SK-N-SH (cell line): ENCODE data around the gene ATXN2. TPM values are rescaled to one million over a fixed set of nuclear protein-coding genes. Genes with fewer than 3 reads are reported as not detected.

Experiments
- CTCF ChIA-PET: fragments of 300-600, 350-600 bp; formaldehyde crosslinking; extraction: SDS; loops from one replicate; lab custom pipeline; 2021; lab: Yijun Ruan, JAX
- POLR2A ChIA-PET: fragments of 350-600 bp; sonication (Branson Sonifier 250); formaldehyde crosslinking; extraction: SDS; loops from one replicate; lab custom pipeline; 2020; ENCODE audit warnings: antibody characterized with exemption, inconsistent platforms; lab: Yijun Ruan, JAX
- DNase-seq: peaks from one replicate; pipeline ENCODE4 v3.0.0; 2012
- H2AFZ ChIP-seq: fragments of 200-600 bp; sonication (generic); 2 replicates; pipeline ENCODE4 v1.8.1; 2016; ENCODE audit warnings: antibody characterized with exemption, mild to moderate bottlenecking, low read depth
- H3F3A ChIP-seq: fragments of 200-600 bp; sonication (generic); replicated peaks from 2 replicates; pipeline ENCODE3; 2016; ENCODE audit warnings: antibody characterized with exemption, mild to moderate bottlenecking; ENCODE audit not compliant: insufficient read depth
- H3K27ac ChIP-seq, 2 experiments: fragments of 200-500 bp in 1 of 2; fragments of 200-600 bp in 1 of 2; sonication (Bioruptor generic) in 1 of 2; sonication (generic), shearing (Covaris generic) in 1 of 2; 2 replicates each; pipeline versions ENCODE4 v1.5.1 to v1.6.1; 2014 to 2016; ENCODE audit warnings: low read depth in 2 of 2, inconsistent platforms in 1 of 2, low read length in 1 of 2, mild to moderate bottlenecking in 1 of 2, mixed read lengths in 1 of 2
- H3K27me3 ChIP-seq: fragments of 200-600 bp; sonication (generic), shearing (Covaris generic); 2 replicates; pipeline ENCODE4 v1.6.1; 2016; ENCODE audit warnings: mixed run types; ENCODE audit not compliant: insufficient read depth
- H3K36me3 ChIP-seq, 2 experiments: fragments of 200-500 bp in 1 of 2; fragments of 200-600 bp in 1 of 2; sonication (Bioruptor generic) in 1 of 2; sonication (generic) in 1 of 2; replicated peaks in 1 of 2; 2 replicates each; pipeline versions ENCODE3 to v1.5.1; 2014 to 2016; ENCODE audit warnings: low read length in 1 of 2, mild to moderate bottlenecking in 1 of 2; ENCODE audit not compliant: insufficient read depth in 2 of 2, control insufficient read depth in 1 of 2
- H3K4me1 ChIP-seq, 2 experiments: fragments of 200-500 bp in 1 of 2; fragments of 200-600 bp in 1 of 2; sonication (Bioruptor generic) in 1 of 2; sonication (generic), shearing (Covaris generic) in 1 of 2; 2 replicates each; pipeline versions ENCODE4 v1.5.1 to v1.6.1; 2014 to 2016; ENCODE audit warnings: low read depth in 1 of 2, low read length in 1 of 2, mixed run types in 1 of 2; ENCODE audit not compliant: insufficient read depth in 2 of 2, control insufficient read depth in 1 of 2
- H3K4me2 ChIP-seq: fragments of 200-600 bp; sonication (generic), shearing (Covaris generic); 2 replicates; pipeline ENCODE4 v1.6.1; 2017; ENCODE audit warnings: mixed run types
- H3K4me3 ChIP-seq, 2 experiments: fragments of 200-500 bp in 1 of 2; fragments of 200-600 bp in 1 of 2; sonication (Bioruptor generic) in 1 of 2; sonication (generic), shearing (Covaris generic) in 1 of 2; 2 replicates each; pipeline versions ENCODE4 v1.5.1 to v1.8.1; 2014 to 2016; ENCODE audit warnings: low read depth in 2 of 2, inconsistent platforms in 1 of 2, low read length in 1 of 2, mild to moderate bottlenecking in 1 of 2, mixed read lengths in 1 of 2, moderate library complexity in 1 of 2
- H3K79me2 ChIP-seq: fragments of 200-600 bp; sonication (generic); 2 replicates; pipeline ENCODE4 v1.8.1; 2017; ENCODE audit warnings: mild to moderate bottlenecking; ENCODE audit not compliant: insufficient read depth
- H3K9ac ChIP-seq: fragments of 200-600 bp; sonication (generic); 2 replicates; pipeline ENCODE4 v1.6.1; 2017; ENCODE audit warnings: mixed run types
- H3K9me2 ChIP-seq: fragments of 200-600 bp; sonication (generic); 2 replicates; pipeline ENCODE4 v1.6.1; 2017; ENCODE audit warnings: mixed run types
- H3K9me3 ChIP-seq: fragments of 200-600 bp; sonication (generic); 2 replicates; pipeline ENCODE4 v1.6.1; 2017; ENCODE audit warnings: mixed run types, mild to moderate bottlenecking, moderate library complexity
- H4K20me1 ChIP-seq: fragments of 200-600 bp; sonication (generic); 2 replicates; pipeline ENCODE4 v1.6.1; 2017; ENCODE audit warnings: mild to moderate bottlenecking, mixed run types; ENCODE audit not compliant: insufficient read depth
- EZH2phosphoT487 ChIP-seq: fragments of 200-600 bp; sonication (generic); IDR thresholded peaks from 2 replicates; pipeline ENCODE4 v1.6.1; 2017; ENCODE audit warnings: low read depth, mixed run types, mild to moderate bottlenecking, antibody characterized with exemption, moderate library complexity, borderline replicate concordance
- FOSL2 ChIP-seq: IDR thresholded peaks from 2 replicates; pipeline ENCODE4 v1.4.0; 2012; ENCODE audit warnings: low read depth, mild to moderate bottlenecking, moderate library complexity, borderline replicate concordance
- FOXM1 ChIP-seq: IDR thresholded peaks from 2 replicates; pipeline ENCODE4 v1.4.0; 2012; ENCODE audit warnings: low read depth, mild to moderate bottlenecking
- PBX3 ChIP-seq: IDR thresholded peaks from 2 replicates; pipeline ENCODE4; 2012
- RCOR1 ChIP-seq: fragments of 150-350 bp; IDR thresholded peaks from 2 replicates; pipeline ENCODE4 v1.6.1; 2017; ENCODE audit warnings: antibody characterized with exemption, low read length
- RFX5 ChIP-seq: IDR thresholded peaks from 2 replicates; pipeline ENCODE4 v1.6.1; 2012; ENCODE audit warnings: mild to moderate bottlenecking, improper control_type of control experiment, low read length
- RXRA ChIP-seq: IDR thresholded peaks from 2 replicates; pipeline ENCODE4 v1.4.0; 2012; ENCODE audit warnings: low read depth, mild to moderate bottlenecking, borderline replicate concordance
- SIN3A ChIP-seq: IDR thresholded peaks from 2 replicates; pipeline ENCODE4 v1.6.1; 2012; ENCODE audit warnings: low read depth, mild to moderate bottlenecking, low read length, moderate library complexity, borderline replicate concordance
- SMC3 ChIP-seq: IDR thresholded peaks from 2 replicates; pipeline ENCODE4 v1.6.1; 2012; ENCODE audit warnings: low read depth, low read length, improper control_type of control experiment
- TAF1 ChIP-seq: IDR thresholded peaks from 2 replicates; pipeline ENCODE4 v1.6.1; 2012; ENCODE audit warnings: low read depth, mild to moderate bottlenecking, low read length, moderate library complexity, borderline replicate concordance
- TCF12 ChIP-seq: IDR thresholded peaks from 2 replicates; pipeline ENCODE4 v1.4.0; 2012
- TEAD4 ChIP-seq: IDR thresholded peaks from 2 replicates; pipeline ENCODE4 v1.4.0; 2012; ENCODE audit warnings: mild to moderate bottlenecking, borderline replicate concordance; ENCODE audit not compliant: insufficient read depth
- USF1 ChIP-seq: IDR thresholded peaks from 2 replicates; pipeline ENCODE4 v1.4.0; 2012; ENCODE audit warnings: low read depth, borderline replicate concordance
- USF2 ChIP-seq: fragments of 150-350 bp; IDR thresholded peaks from 2 replicates; pipeline ENCODE4 v1.6.1; 2017; ENCODE audit warnings: antibody characterized with exemption, low read length, low read depth, borderline replicate concordance
- ZBTB33 ChIP-seq: IDR thresholded peaks from 2 replicates; pipeline ENCODE4 v1.4.0; 2012; ENCODE audit warnings: low read depth, borderline replicate concordance
- WGBS: methylation state at CpG from one replicate; pipeline ENCODE4 v1.1.6; 2017; ENCODE audit warnings: low lambda C conversion rate; 5-methylcytosine and 5-hydroxymethylcytosine counted together
- polyA plus RNA-seq, 3 experiments: library from polyadenylated mRNA; depleted of rRNA; stranded (reverse); fragments of >200 nt; gene quantifications; 2 replicates each; pipeline ENCODE4 v1.2.3, GENCODE V29; 2012

Gene ATXN2
- polyA plus RNA-seq, 1 of the 3 experiments (the other 2 are of a cell fraction): 35.7 TPM

GRCh38 chr12:111488798-111489197, 110.3 kb downstream of the ATXN2 start:
- over 99% methylated on average over 2 of the region's 2 CpGs for WGBS
- ChIA-PET POLR2A (no interaction called here), CTCF (interaction anchor here (0.7 to 2.1 kb wide), 5 partner anchors 12 to 92 kb away, joined by 3 to 10 read pairs (median 3); no protein-coding TSS in a partner anchor)
- no peaks in the 10 kb centered on the region for H3K4me1 ChIP-seq
- H4K20me1 ChIP-seq: no peaks in the 10 kb centered on the region
- H3K27me3 ChIP-seq: no peaks in the 10 kb centered on the region
- H3K79me2 ChIP-seq: peaks cover 51% of the 10 kb centered on the region
- H3K36me3 ChIP-seq: peaks cover 56 to 92% of the 10 kb centered on the region in 2 experiments
- TF ChIP-seq RFX5: no peak
- TF ChIP-seq FOXM1: no peak
- TF ChIP-seq TAF1: no peak
- TF ChIP-seq USF2: no peak
- TF ChIP-seq TEAD4: no peak
- TF ChIP-seq RXRA: no peak
- no peak for TF ChIP-seq SIN3A
- no peak for TF ChIP-seq EZH2phosphoT487
- no peak for TF ChIP-seq SMC3
- TF ChIP-seq TCF12: no peak
- no peak for TF ChIP-seq USF1
- TF ChIP-seq ZBTB33: no peak
- TF ChIP-seq FOSL2: no peak
- TF ChIP-seq RCOR1: no peak
- TF ChIP-seq PBX3: no peak
- DNase-seq: no peak
- no peak overlapping the region for H3K4me2 ChIP-seq
- H3F3A ChIP-seq: peaks cover 11% of the 10 kb centered on the region
- H3K4me3 ChIP-seq: no peak overlapping the region
- H3K27ac ChIP-seq: no peak overlapping the region
- H3K9ac ChIP-seq: no peak overlapping the region
- no peaks in the 10 kb centered on the region for H3K9me2 ChIP-seq
- H2AFZ ChIP-seq: no peak overlapping the region
- no peaks in the 10 kb centered on the region for H3K9me3 ChIP-seq
